Ramos (cell line): Measurements from ENCODE around the gene PRPS1.
"Not testable (repeated sequence)": the region's sequence is repeated elsewhere in the genome, so short reads cannot be mapped to it uniquely, and the experiment has no call there.

Source experiments
- in situ Hi-C: fragments of 300-500 bp; cut with MboI; formaldehyde crosslinking; loops from one replicate; pipeline ENCODE4 v1.14.3; 2022; ENCODE audit warnings: low sequenced_read_pairs; ENCODE audit not compliant: unreplicated experiment

PRPS1 gene

DNA sequence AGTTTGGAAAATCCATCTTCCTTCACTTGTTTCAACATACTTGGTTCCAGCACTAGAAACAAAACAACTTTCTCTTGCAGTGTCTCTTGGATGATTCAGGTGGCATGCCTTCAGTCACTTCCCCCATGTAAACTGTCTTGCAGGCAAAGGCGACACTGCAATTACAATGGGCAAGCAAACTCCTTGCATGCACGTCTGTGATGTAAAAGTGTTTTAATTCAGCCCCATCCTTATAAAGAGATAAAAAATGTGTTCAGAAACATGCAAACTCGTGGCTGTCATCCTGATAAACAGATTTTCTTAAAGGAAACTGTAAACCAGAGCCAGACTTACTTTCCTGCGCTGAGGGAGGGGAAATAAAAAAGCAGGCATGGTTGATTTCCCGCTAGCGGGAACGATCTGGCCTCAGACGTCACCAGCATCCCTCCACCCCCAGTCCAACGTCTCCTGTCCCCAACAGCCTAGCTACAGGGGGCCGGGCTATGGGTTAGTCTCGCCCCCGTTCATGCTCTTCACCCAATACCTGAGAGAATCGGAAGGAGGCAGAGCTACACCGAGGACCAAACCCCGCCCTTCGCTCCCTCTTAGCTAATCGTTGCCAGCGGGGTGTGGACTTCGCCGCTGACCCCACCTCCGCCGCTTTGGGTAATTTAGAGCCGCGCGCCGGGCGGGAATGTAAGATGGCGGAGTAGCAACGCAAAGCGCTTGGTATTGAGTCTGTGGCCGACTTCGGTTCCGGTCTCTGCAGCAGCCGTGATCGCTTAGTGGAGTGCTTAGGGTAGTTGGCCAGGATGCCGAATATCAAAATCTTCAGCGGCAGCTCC lies at the start of gene PRPS1:
Gene PRPS1, plus strand, starts transcription at position 673 of the 824 bp plus-strand sequence. Its CDS starts 119 bp downstream, at position 792.
- in situ Hi-C loops, result no loop called here

DNA sequence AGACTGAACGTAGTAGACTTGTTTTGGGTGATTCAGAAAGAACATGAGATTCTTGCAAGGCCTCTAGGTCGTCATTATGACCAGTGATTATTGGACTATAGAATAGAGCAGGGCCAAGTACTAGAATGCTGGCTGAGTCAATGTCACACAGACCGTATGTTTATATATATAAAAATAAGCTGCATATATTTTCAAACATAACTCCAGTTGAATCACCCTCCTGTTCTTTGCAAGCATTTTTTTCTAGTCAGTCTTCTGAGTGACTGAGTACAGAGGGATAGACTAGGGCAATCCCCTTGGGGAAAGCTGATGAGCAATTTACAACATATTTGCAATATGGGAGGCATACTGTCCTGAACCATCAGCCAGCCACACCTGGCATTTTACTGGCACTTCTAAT lies 48.4 kb upstream of the PRPS1 start:
- in situ Hi-C loops, result no loop called here

DNA sequence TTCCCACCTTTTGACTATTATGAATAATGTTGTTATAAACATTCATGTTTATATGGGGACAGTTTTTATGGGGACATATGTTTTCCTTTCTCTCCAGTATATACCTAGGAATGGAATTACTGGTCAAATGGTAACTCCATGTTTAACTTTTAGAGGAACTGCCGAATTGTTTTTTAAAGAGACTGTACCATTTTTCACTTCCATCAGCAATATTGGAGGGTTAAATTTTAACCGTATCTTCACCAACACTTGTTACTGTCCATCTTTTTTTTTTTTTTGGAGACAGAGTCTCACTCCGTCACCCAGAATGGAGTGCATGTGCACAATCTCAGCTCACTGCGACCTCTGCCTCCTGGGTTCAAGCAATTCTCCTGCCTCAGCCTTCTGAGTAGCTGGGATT lies 46.4 kb upstream of the PRPS1 start:
- in situ Hi-C loops, result no loop called here

DNA sequence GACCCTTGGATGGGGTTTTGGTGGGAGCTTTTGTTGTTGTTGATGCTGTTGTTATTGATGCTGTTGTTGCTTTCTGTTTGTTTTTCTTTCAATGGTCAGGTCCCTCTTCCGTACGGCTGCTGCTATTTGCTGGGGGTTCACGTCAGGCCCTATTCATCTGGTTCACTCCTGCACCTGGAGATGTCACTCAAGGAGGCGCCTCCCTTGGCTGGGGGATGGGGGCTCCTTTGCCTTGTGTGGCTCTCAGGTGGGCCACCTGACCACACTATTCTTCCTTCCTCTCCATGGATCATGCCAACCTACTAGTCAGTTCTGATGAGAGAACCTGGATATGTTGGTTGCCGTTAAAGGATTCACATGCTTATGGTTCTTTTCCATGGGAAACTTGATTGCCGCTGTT lies 39.1 kb upstream of the PRPS1 start:
- in situ Hi-C loops, result no loop called here

DNA sequence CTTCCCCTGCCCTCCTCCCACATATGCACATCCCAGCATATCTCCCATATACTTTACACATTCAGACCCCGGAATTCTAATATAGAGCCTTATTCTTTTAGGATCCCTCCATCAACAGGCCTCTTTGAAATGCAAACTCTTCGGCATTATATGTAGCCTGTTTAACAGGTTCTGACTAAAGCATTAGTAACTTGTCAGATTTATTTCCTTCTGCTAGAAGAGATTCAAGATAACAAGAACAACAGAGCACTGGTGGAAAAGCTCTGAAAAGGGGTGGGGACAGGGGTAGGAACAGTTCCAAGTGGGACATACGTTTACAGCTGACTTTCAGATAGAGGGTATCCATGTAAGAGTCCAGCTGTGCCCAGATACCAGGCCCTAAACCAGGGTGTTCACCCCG lies 31.7 kb upstream of the PRPS1 start:
- in situ Hi-C loops, result no loop called here

DNA sequence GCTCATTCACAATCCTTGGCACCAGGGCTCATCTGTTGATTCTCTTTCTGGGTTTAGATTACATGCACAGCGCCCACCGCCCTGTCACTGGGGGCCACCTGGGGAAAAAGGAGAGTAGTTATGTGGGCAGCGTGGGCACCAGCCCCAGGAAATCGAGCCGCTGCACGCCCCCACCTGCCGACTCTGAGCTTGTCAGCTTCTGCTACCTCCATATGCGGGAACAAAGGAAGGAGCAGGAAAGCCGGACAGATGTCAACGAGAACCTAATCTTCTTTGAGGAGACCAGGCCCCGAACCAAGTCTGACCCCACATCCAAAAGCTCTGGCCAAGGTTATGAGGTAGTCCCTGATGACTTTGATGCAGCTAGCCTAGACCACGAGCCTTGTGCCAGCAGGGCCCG lies 31.0 kb upstream of the PRPS1 start:
- in situ Hi-C loops, result no loop called here

DNA sequence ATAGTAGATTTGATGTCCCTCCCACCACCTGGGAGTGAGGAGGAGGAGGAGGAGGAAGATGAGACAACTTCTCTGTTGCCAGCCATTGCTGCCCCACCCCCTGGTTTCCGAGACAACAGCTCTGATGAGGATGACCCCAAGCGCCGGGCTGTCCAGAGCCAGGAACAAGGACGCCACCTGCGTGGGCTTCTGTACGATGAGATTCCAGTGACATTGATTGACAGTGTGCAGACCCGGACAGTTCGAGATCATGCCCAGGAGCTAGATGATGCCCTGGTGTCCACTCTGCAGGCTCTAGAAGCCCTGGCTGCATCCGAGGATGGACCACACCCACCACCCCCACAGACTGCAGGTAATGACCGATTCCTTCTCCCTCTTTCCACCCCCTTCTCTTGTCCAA lies 30.5 kb upstream of the PRPS1 start:
- in situ Hi-C loops, result no loop called here

DNA sequence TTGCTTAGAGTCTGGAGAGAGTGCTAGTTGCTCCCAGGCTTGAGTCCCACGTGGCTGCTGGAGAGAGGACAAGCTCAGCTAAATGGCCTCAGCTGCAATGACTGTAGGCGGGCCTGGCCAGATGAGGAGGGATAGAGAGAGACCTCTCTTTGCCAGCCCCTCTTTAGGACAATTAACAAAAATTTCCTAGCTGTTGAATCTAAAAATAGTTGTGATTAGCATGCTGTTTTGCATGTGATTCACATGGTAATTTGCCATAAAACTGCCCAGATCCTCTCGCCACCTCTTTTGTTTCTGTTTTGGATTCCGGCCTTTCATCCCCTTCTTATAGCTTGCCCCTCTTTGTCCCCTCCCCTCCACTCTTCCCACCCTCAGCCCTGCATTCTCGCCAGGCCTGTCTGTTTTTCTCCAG lies 28.9 kb upstream of the PRPS1 start:
- in situ Hi-C loops, result no loop called here

DNA sequence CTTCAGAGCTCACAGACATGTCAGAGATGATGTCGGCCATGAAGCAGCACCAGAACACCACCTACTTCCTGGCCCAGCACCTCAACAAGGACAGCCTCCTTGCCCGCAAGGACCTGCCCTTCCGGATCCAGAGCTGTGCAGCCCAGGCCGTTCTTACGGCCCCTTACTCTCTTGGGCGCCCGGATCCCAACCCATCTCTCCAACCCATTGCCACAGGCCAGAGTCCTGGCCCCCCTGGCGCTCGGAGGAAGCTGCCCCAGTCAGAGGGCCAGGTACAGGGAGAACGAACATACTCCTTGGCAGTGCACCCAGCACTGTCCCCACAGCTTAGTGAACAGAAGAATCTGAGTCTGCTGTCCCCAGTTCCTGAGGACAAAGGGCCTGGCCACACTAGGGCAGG lies 27.9 kb upstream of the PRPS1 start:
- in situ Hi-C loops, result no loop called here

DNA sequence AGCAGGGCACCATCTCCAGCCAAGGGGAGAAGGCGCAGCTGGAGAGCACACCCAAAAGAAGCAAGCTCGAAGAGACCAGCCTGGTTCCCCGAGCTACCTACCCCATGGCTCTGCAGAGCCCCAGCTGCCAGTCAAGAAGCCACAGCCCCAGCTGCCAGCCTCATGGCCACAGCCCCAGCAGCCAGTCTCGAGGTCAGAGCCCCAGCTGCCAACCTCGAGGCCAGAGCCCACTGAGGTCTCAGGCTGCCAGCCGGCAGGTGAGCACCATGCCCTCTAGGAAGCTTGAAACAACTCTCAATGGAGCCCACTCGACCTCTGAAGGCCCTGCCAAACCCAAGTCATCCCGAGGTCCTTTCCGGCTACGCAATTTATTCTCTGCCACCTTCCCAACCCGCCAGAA lies 27.0 kb upstream of the PRPS1 start:
- in situ Hi-C loops, result no loop called here

DNA sequence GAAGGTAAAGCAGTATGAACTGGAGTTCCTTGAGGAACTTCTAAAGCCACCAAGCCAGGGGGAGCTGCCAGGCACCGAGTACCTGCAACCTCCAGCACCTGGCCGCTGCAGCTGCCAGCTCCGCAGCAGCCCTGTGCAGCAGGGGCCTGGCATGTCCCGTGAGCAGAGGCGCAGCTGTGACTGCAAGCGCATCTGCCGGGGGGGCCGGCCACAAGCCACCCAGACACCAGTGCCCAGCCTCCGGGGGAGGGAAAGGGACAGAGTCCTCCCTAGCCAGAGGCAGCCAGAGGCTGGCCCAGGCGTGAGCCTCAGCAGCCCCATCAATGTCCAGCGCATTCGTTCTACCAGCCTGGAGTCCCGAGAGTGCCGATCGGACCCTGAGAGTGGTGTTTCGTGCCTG lies 26.6 kb upstream of the PRPS1 start:
- in situ Hi-C loops, result no loop called here

DNA sequence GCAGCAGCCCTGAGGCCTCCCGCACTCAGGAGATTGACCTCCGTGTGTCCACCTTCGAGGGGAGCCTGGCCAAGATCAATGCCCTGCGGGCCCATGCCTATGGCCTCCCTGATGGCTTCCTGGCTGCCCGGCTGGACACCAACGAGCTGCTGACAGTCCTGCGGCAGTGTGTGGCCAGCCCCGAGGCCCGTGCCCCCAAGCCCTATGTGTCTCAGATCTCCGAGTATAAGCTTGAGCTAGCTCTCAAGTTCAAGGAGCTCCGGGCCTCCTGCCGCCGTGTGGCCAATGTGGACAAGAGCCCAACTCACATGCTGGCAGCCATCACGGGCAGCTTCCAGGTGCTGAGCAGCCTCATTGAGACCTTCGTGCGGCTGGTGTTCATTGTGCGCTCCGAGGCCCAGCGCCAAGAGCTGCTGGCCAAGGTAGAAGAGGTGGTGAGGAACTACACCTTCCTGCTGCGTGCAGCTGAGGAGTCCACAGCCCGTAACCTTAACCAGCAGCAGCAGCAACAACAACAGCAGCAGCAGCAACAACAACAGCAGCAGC lies 25.5 kb upstream of the PRPS1 start:
- in situ Hi-C loops, result no loop called here

DNA sequence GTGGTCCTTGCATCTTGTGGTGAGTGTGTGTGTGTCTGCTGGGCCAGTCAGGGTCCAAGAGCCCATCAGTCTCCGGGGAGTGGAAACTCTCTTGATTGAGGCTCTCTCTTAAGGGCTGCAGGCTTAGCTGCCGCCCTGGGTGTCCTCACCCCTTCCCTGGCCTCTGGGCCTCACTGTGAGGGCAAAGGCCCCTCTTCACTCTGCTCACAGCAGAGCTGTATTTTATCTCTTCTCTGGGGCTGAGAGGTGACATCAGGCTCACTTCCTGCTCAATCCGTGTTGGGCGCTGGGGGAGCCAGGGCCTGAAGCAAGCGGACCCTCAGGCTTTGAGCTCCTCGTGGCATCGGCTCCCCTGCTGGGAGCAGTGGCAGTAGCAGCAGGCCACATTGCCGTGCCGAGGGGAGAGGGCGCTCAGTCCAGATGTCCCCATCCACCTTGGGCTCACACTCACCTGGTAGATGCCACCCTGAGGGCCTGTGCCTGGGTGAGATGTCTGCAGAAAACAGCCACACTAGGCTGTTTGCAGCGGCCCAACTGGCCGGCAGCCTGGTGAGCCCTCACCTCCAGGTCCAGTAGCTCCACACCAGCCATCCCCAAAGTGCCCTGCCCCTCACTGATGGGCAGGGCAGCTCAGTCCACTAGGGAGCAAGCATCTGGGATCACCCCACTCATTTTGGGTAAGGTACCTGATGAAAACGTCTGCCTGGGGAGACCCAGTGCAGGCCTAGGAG lies 24.7 kb upstream of the PRPS1 start:
- in situ Hi-C loops, result no loop called here

DNA sequence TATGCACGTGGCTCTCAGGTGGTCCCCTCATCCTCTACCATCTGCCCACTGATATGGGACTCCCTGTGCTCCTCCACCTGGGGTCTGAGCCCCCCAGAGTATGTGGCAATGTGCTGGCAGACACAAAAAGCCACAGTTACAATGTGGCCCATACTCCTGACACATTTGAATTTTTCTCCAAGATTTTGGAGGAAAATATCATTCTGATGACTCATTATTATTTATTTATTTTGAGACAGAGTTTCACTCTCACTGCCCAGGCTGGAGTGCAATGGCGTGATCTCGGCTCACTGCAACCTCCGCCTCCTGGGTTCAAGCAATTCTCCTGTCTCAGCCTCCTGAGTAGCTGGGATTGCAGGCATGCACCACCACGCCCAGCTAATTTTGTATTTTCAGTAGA lies 19.2 kb upstream of the PRPS1 start:
- in situ Hi-C loops, result not testable (repeated sequence)

DNA sequence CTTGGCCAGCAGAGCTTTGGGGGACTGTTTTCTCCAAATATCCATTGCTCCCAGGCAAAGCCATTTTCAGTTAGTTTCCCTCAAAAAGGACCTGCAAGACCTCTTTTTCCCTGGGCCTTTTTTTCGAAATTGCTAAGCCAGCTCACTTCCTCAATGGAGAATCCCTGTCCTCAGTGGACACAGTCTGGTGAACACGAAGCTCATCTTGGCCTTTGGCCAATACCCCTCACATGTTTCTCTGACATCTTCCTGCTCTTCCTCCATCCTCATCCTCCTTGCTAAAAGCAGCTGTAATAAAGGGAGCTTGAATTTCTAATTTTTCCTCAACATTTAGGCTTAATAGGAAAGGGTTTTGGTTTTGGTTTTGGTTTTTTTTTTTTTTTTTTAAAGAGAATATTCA lies 17.6 kb upstream of the PRPS1 start:
- in situ Hi-C loops, result no loop called here

DNA sequence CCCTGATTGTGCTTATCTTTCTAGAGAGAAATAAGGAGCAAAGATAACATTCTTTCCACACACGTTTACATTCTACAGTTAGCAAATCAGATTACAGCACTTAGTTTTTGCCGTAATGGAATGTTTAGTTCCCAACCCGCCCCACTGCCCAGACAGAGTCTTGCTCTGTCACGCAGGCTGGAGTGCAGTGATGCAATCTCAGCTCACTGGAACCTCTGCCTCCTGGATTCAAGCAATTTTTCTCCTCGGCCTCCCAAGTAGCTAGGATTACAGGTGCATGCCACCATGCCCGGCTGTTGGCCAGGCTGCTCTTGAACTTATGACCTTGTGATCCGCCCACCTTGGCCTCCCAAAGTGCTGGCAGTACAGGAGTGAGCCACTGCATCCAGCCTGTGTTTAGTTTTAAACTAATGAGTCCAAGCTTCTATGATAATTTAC lies 8.4 kb upstream of the PRPS1 start:
- in situ Hi-C loops, result no loop called here

DNA sequence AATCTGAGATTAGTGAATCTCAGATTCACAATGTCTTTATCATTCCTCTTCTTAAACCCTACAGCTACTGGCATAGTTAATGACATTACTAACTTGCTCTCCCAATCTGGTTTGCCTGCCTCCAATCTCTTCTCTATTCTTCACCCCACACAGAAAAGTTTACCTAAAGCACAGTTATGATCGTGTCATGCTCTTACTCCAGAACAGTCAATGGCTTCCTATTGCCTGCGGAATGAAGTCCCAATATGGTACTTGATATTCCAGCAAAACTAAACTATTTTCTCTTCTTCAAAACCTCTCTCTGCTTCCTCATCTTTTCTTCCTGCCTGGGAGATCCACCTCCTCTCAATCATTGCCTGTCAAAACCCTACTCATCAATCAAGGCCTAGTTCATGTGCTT lies 3.4 kb upstream of the PRPS1 start:
- in situ Hi-C loops, result no loop called here

DNA sequence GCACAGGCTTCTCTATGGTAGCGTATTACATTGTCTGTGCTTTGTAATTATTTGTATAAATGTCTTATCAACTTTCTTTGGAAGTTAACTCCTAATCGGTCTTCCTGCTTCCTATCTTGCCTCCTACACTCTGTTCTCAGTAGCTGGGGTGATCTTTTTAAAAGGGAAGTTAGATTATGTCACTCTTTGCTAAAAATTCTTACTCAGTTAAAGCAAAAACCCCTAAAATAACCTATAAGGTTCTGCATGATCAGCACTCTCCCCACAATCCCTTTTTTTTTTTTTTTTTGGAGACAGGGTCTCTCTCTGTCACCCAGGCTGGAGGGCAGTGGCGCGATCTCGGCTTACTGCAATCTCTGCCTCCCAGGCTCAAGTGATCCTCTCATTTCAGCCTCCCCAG lies 2.6 kb upstream of the PRPS1 start:
- in situ Hi-C loops, result no loop called here

DNA sequence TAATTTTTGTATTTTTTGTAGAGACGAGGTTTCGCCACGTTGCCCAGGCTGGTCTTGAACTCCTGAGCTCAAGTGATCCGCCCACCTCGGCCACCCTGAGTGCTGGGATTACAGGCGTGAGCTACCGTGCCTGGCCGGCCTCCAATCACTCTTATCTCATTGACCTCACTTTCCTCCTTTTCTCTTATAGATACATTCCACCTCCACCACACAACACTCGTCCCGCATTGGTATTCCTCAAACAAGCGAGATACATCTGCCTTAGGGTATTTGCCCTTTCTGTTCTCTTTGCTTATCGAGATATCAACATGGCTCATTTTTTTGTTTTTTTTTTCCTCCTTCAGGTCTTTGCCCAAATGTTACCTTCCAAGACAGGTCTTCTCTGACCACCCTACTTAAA lies 1.8 kb upstream of the PRPS1 start:
- in situ Hi-C loops, result no loop called here

DNA sequence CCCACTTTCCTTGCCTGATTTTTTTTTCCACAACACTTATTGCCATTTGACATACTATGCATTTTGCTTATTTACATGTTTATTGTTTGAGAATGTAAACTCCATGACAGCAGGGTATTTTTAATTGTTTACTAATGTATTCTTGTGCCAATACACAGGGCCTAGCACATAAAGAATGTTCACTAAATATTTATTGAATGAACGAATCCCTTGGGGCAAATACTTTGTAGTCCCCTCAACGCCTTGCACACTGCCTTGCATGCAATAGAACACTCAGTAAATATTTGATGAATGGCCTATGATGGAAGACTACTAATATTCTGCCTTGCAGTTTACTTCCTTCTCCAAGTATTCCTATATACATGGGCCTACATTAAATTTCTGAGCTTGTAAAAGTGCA lies 1.4 kb upstream of the PRPS1 start:
- in situ Hi-C loops, result no loop called here
